CD4-positive, alpha-beta memory T cell (primary cell): Measurements from ENCODE around the gene HDAC4. TPM values are rescaled to one million over a fixed set of nuclear protein-coding genes. Genes with fewer than 3 reads are reported as not detected.

ENCODE experiments used
- CTCF ChIA-PET: fragments of 350-600 bp; sonication (Branson Sonifier 250); formaldehyde crosslinking; loops from one replicate; lab custom pipeline; 2021; ENCODE audit warnings: inconsistent platforms; ENCODE audit not compliant: partially characterized antibody; lab: Charles Lee
- POLR2A ChIA-PET: fragments of 350-600 bp; sonication (Branson Sonifier 250); formaldehyde crosslinking; loops from one replicate; lab custom pipeline; 2021; ENCODE audit not compliant: partially characterized antibody; lab: Charles Lee
- DNase-seq, 5 donors: peaks; one replicate each; pipeline versions ENCODE4 v3.0.0 to v3.0.0-alpha.2; 2020 to 2022; ENCODE audit warnings: mixed read lengths in 1 of 5
- H3K27ac ChIP-seq: one replicate; pipeline ENCODE4 v1.7.0; 2013; ENCODE audit warnings: low read depth, low read length
- H3K27me3 ChIP-seq: 2 replicates; pipeline ENCODE4 v1.7.0; 2013; ENCODE audit warnings: mild to moderate bottlenecking, low read length, moderate library complexity; ENCODE audit not compliant: insufficient read depth
- H3K36me3 ChIP-seq: 2 replicates; pipeline ENCODE4 v1.7.0; 2013; ENCODE audit warnings: mild to moderate bottlenecking, low read length, moderate library complexity; ENCODE audit not compliant: insufficient read depth
- H3K4me1 ChIP-seq: 2 replicates; pipeline ENCODE4 v1.7.0; 2013; ENCODE audit warnings: mild to moderate bottlenecking, low read length, moderate library complexity; ENCODE audit not compliant: insufficient read depth
- H3K4me3 ChIP-seq, 2 donors: one replicate each; pipeline ENCODE4 v1.7.0; 2013; ENCODE audit warnings: low read length in 2 of 2, mild to moderate bottlenecking in 1 of 2
- H3K9me3 ChIP-seq, 2 donors: one replicate each; pipeline ENCODE4 v1.7.0; 2013; ENCODE audit warnings: low read length in 2 of 2, control low read depth in 1 of 2; ENCODE audit not compliant: control insufficient read depth in 1 of 2
- H3K27ac Mint-ChIP-seq, 7 donors: one replicate each; pipeline ENCODE4 v1.8.0; 2020 to 2021; ENCODE audit warnings: mixed read lengths in 7 of 7, mild to moderate bottlenecking in 6 of 7, inconsistent platforms in 3 of 7, moderate library complexity in 3 of 7
- H3K27me3 Mint-ChIP-seq, 2 donors: one replicate each; pipeline ENCODE4 v1.8.0; 2020 to 2021; ENCODE audit warnings: mixed read lengths in 2 of 2
- H3K36me3 Mint-ChIP-seq, 2 donors: one replicate each; pipeline ENCODE4 v1.8.0; 2020 to 2021; ENCODE audit warnings: mixed read lengths in 2 of 2, inconsistent platforms in 1 of 2, mild to moderate bottlenecking in 1 of 2
- H3K4me1 Mint-ChIP-seq, 4 donors: one replicate each; pipeline ENCODE4 v1.8.0; 2020 to 2021; ENCODE audit warnings: mixed read lengths in 4 of 4, mild to moderate bottlenecking in 1 of 4
- H3K4me3 Mint-ChIP-seq, 8 donors: one replicate each; pipeline ENCODE4 v1.8.0; 2020 to 2021; ENCODE audit warnings: mixed read lengths in 8 of 8, mild to moderate bottlenecking in 7 of 8, moderate library complexity in 6 of 8, inconsistent platforms in 3 of 8
- H3K9me3 Mint-ChIP-seq, 8 donors: one replicate each; pipeline ENCODE4 v1.8.0; 2020 to 2021; ENCODE audit warnings: mixed read lengths in 8 of 8, mild to moderate bottlenecking in 5 of 8, inconsistent platforms in 3 of 8, moderate library complexity in 1 of 8
- intact Hi-C: fragments of 100-400 bp; cut with micrococcal nuclease; formaldehyde crosslinking; loops from one replicate; pipeline ENCODE4 v1.15.1; 2023
- polyA plus RNA-seq, 2 donors: library from polyadenylated mRNA; unstranded; fragments of 300-500 nt; fragmentation: Illumina TruSeq; gene quantifications; one replicate each; pipeline ENCODE4 v1.2.3, GENCODE V29; 2021
- total RNA-seq, 2 experiments: library from RNA; stranded (reverse); gene quantifications; one replicate each; pipeline ENCODE4 v1.2.3, GENCODE V29; 2021

HDAC4 gene
- total and polyA plus RNA-seq, 4 experiments from 2014 or later: 1.4 to 59.7 (median 30.4) TPM

DNA sequence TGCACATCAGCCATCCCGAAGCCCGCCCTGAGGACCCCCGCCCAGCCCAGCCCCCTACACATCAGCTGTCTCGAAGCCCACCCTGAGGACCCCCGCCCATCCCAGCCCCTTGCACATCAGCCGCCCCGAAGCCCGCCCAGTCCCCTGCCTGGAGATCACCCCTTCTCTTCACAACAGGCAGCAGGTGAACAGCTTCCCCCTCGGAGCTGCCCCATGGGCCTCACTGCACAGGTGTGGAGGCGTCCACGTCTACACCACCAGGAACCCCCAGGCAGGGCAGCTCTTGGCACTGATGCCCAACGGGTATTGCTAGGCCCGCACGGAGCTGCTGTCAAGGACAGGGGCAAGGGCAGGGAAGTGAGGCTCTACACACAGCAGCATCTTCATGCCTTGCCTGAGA, 137.6 kb downstream of the HDAC4 start:
- CTCF ChIA-PET: interaction anchor here (0.9 kb wide), 1 partner anchor 8 kb away, joined by 3 read pairs; no protein-coding TSS in a partner anchor
- H3K27me3 ChIP-seq: no peaks in the 10 kb centered on the region
- Mint-ChIP-seq H3K4me1 (peaks cover 58 to 97% (median 77%) of the 10 kb centered on the region in 4 donors), H3K9me3 (peaks cover 0 to 5% (median 0%) of the 10 kb centered on the region in 8 donors), H3K36me3 (peaks cover 5 to 15% of the 10 kb centered on the region in 2 donors), H3K4me3 (peak overlapping the region in 6 of 8 donors; percentile 13 to 79 (median 50)), H3K27ac (peak overlapping the region; percentile 20 to 99 (median 91)), H3K27me3 (no peaks in the 10 kb centered on the region)
- DNase-seq: no peak
- H3K4me1 ChIP-seq: peaks cover 97% of the 10 kb centered on the region
- H3K4me3 ChIP-seq: no peak overlapping the region
- H3K36me3 ChIP-seq: no peaks in the 10 kb centered on the region
- intact Hi-C loops: loop anchor here (10.0 kb wide), 2 partner anchors 362 to 732 kb away; no protein-coding TSS in a partner anchor
- H3K9me3 ChIP-seq: no peaks in the 10 kb centered on the region
- H3K27ac ChIP-seq: peak overlapping the region; percentile 81
- POLR2A ChIA-PET: interaction anchor here (1.0 to 2.1 kb wide), 5 partner anchors 12 to 109 kb away, joined by 3 to 4 read pairs (median 3); no protein-coding TSS in a partner anchor

DNA sequence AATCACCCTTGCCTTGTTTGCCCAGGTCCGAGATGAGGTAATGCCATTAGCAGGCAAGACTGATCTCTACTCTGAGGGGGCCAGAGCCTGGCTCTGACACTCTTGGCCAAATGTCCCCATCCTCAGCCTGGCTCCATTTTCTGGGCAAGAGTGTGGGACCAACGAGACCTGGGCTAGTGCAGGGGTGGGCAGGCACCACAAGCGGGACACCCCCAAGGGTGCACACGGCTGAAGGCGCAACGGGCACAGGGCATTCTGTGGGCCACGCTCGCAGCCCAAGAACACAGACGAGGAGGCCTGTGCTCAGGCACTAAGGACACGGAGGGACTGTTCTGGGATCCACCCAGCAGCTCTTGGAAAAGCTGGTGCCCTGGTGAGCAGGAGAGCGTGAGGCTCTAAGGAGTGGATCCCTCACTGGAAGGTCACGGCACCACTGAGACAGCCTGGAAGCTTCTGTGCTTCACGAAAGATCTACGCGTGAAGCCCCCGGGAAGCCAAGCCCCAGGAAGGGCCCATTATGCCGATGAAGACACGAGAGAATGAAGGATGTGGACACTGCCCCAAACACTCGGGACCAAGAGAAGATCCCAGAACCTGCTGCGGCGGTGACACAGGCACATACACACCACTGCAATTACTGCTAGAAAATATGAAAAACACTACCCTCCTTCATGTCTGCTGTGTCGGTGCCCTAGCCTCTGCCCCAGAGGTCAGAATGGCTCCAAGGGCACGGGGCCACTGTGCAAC, 138.2 kb downstream of the HDAC4 start:
- H3K27me3 Mint-ChIP-seq: no peaks in the 10 kb centered on the region
- Histone ChIP-seq H3K36me3 (no peaks in the 10 kb centered on the region), H3K27ac (no peak overlapping the region), H3K9me3 (peaks cover 0 to 2% of the 10 kb centered on the region in 2 donors), H3K4me3 (no peak overlapping the region), H3K27me3 (no peaks in the 10 kb centered on the region), H3K4me1 (peaks cover 97% of the 10 kb centered on the region)
- intact Hi-C loops: loop anchor here (10.0 kb wide), 2 partner anchors 362 to 732 kb away; no protein-coding TSS in a partner anchor
- ChIA-PET CTCF (no interaction called here), POLR2A (interaction anchor here (1.4 to 2.1 kb wide), 3 partner anchors 12 to 108 kb away, joined by 3 to 4 read pairs (median 4); no protein-coding TSS in a partner anchor)
- H3K36me3 Mint-ChIP-seq: peaks cover 11 to 20% of the 10 kb centered on the region in 2 donors
- H3K4me1 Mint-ChIP-seq: peaks cover 59 to 97% (median 78%) of the 10 kb centered on the region in 4 donors
- H3K27ac Mint-ChIP-seq: peak overlapping the region in 6 of 7 donors; percentile 57 to 86 (median 76)
- H3K9me3 Mint-ChIP-seq: peaks cover 0 to 11% (median 1%) of the 10 kb centered on the region in 8 donors
- H3K4me3 Mint-ChIP-seq: no peak overlapping the region
- DNase-seq: no peak

DNA sequence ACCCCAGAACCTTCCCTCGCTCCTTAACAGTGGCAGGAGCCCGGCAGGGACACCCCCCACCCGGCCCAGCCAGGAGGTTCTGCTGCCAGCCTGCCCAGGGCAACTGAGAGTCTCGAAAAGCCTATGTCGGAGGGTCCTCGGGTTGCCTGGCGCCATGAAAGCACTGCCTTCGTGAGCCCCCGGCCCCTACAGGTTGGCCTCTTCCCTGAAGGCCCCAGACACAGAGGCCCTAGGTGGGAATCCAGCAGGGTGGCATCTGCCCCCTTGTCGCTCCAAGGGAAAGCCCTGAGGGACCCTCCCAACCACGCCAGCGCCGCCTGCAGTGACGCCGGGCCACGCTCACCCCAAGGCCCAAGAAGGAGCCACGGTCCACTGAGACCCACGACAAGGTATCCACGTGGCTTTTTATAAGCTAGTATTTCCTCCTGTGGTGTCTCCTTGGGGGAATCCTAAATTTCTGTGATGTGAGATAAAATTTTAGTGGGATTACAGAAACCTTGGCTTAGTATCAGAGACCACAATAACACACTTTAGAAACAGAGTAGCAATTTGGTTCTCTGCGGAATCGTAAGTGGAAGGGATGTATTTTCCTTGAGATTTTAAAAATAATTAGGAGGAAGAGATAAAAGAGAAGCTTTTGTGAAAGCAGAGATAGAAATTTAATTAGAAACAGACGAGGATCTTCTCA, 138.9 kb downstream of the HDAC4 start:
- H3K27me3 ChIP-seq: no peaks in the 10 kb centered on the region
- H3K4me3 ChIP-seq: no peak overlapping the region
- peaks cover 0 to 3% of the 10 kb centered on the region in 2 donors for H3K9me3 ChIP-seq
- peak overlapping the region in 1 of 8 donors; percentile 44 for H3K4me3 Mint-ChIP-seq
- POLR2A ChIA-PET: no interaction called here
- intact Hi-C loops: loop anchor here (10.0 kb wide), 2 partner anchors 363 to 733 kb away; no protein-coding TSS in a partner anchor
- peak overlapping the region; percentile 31 to 82 (median 65) for H3K27ac Mint-ChIP-seq
- H3K4me1 ChIP-seq: peaks cover 97% of the 10 kb centered on the region
- H3K27ac ChIP-seq: no peak overlapping the region
- H3K36me3 ChIP-seq: no peaks in the 10 kb centered on the region
- CTCF ChIA-PET: no interaction called here
- no peaks in the 10 kb centered on the region for H3K27me3 Mint-ChIP-seq
- peaks cover 60 to 97% (median 78%) of the 10 kb centered on the region in 4 donors for H3K4me1 Mint-ChIP-seq
- peaks cover 0 to 18% (median 7%) of the 10 kb centered on the region in 8 donors for H3K9me3 Mint-ChIP-seq
- DNase-seq: no peak
- peaks cover 18 to 21% of the 10 kb centered on the region in 2 donors for H3K36me3 Mint-ChIP-seq

DNA sequence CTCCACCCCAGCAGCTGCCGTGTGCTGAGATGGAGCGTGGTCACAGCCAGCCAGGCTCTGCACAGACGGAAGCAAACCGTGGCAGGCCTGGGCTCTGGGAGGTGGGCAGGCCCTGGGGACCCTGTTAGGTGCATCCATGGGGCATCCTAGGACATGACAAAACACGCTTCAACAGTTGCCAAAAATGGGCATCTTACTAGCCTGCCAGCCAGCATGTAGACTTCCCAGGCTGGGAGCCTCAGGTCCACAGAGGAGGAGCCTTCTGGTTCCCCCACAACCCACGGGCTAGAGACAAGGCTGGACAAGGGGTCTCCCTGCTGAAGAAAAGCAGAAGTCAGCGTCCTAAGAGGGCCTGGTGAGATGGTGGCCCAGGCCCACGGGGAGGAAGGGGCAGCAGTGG, 139.5 kb downstream of the HDAC4 start:
- peaks cover 96% of the 10 kb centered on the region for H3K4me1 ChIP-seq
- ChIA-PET CTCF (no interaction called here), POLR2A (no interaction called here)
- H3K27ac ChIP-seq: no peak overlapping the region
- no peaks in the 10 kb centered on the region for H3K36me3 ChIP-seq
- intact Hi-C loops: loop anchor here (10.0 kb wide), 2 partner anchors 363 to 733 kb away; no protein-coding TSS in a partner anchor
- peaks cover 18 to 21% of the 10 kb centered on the region in 2 donors for H3K36me3 Mint-ChIP-seq
- peaks cover 58 to 95% (median 76%) of the 10 kb centered on the region in 4 donors for H3K4me1 Mint-ChIP-seq
- peak overlapping the region in 6 of 7 donors; percentile 30 to 81 (median 58) for H3K27ac Mint-ChIP-seq
- no peak overlapping the region for H3K4me3 ChIP-seq
- DNase-seq: no peak
- H3K27me3 ChIP-seq: no peaks in the 10 kb centered on the region
- H3K9me3 Mint-ChIP-seq: peaks cover 0 to 18% (median 7%) of the 10 kb centered on the region in 8 donors
- H3K27me3 Mint-ChIP-seq: no peaks in the 10 kb centered on the region
- H3K4me3 Mint-ChIP-seq: peak overlapping the region in 2 of 8 donors; percentile 10 to 47
- peaks cover 0 to 3% of the 10 kb centered on the region in 2 donors for H3K9me3 ChIP-seq

DNA sequence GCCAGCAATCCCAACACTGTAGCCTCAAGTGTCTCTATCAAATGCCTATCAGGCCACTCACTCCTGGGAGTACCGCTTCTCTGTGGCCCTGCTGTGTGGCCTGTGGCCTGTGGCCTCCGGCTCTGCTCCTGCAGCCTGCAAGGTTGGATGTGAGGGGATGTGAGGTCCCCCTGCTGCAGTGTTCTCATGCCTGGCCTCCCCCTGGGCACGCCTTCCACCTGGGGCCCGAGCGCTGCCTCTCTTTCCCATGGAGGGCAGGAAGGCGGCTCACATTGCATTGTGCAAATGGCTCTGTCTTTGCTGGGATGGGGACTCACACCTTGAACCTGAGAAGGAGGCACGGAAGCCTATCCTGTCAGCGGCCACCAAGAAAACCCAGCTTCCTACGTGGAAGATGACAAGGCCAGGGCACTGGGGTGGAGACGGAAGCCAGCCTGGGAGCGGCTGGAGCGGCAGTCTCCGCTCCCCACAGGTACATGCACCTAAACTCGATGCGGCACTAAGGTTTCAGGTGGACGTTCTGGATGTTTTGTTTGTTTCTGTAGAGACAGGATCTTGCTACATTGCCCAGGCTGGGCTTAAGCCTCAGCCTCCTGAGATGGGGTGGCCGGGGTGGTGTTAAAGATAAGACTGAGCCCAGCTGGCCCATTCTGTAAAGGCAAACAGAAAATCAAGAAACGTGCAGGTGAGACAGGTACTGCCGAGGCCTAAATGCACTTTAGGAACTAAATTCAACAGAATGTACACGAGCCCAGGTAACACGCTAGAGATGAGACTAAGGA, 140.1 kb downstream of the HDAC4 start:
- intact Hi-C loops: loop anchor here (10.0 kb wide), 2 partner anchors 364 to 734 kb away; no protein-coding TSS in a partner anchor
- Histone ChIP-seq H3K27me3 (no peaks in the 10 kb centered on the region), H3K27ac (peak overlapping the region; percentile 57), H3K4me3 (no peak overlapping the region), H3K4me1 (peaks cover 91% of the 10 kb centered on the region), H3K9me3 (peaks cover 0 to 3% of the 10 kb centered on the region in 2 donors), H3K36me3 (no peaks in the 10 kb centered on the region)
- Mint-ChIP-seq H3K36me3 (peaks cover 18 to 21% of the 10 kb centered on the region in 2 donors), H3K4me1 (peaks cover 55 to 95% (median 74%) of the 10 kb centered on the region in 4 donors), H3K27ac (peak overlapping the region; percentile 65 to 97 (median 90)), H3K4me3 (peak overlapping the region in 6 of 8 donors; percentile 78 to 92 (median 85)), H3K9me3 (peaks cover 0 to 18% (median 7%) of the 10 kb centered on the region in 8 donors), H3K27me3 (no peaks in the 10 kb centered on the region)
- ChIA-PET CTCF (interaction anchor here (1.2 kb wide), 1 partner anchor 117 kb away, joined by 3 read pairs; no protein-coding TSS in a partner anchor), POLR2A (interaction anchor here (0.6 to 2.1 kb wide), 2 partner anchors 14 to 1829 kb away, joined by 3 to 10 read pairs; no protein-coding TSS in a partner anchor)
- DNase-seq: no peak

DNA sequence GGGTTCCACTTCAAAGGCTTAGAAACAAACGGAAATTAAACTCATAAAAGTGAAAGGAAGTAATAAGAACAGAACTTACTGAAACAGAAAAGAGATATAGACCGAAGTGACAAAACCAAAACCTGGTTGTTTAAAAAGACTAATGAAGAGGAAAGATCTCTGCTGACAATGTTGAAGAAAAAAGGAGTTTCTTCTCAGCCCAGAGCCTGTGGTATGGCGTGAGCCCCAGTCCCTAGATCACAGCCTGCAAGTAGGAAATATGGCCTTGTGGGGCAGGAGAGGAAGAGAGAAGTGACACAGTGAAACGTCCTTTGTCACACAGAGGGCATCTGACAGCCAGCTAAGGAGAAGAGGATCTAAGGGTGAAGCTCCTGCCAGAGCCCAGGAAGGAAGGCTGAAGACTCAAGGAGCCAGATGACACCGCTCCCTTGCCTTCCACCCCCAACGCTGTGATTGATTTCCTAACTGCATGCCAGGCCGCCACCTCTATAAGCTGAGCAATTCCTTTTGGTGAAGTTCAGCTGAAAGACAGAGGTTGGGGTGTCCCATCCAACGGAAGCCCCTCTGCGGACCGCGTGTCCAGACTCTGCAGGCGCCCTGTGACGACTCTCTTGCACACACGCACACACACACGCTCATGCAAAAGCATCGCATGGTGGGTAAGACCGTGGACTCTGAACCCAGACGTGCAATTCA, 141.1 kb downstream of the HDAC4 start:
- H3K4me3 Mint-ChIP-seq: peak overlapping the region; percentile 78 to 92 (median 84)
- Histone ChIP-seq H3K27ac (peak overlapping the region; percentile 57), H3K9me3 (peaks cover 0 to 3% of the 10 kb centered on the region in 2 donors), H3K4me1 (peaks cover 90% of the 10 kb centered on the region), H3K4me3 (peak overlapping the region; percentile 1 to 34), H3K27me3 (no peaks in the 10 kb centered on the region), H3K36me3 (no peaks in the 10 kb centered on the region)
- peaks cover 18% of the 10 kb centered on the region in 2 donors for H3K36me3 Mint-ChIP-seq
- H3K4me1 Mint-ChIP-seq: peaks cover 51 to 93% (median 72%) of the 10 kb centered on the region in 4 donors
- peaks cover 0 to 18% (median 7%) of the 10 kb centered on the region in 8 donors for H3K9me3 Mint-ChIP-seq
- H3K27me3 Mint-ChIP-seq: no peaks in the 10 kb centered on the region
- ChIA-PET POLR2A (interaction anchor here (0.6 to 2.1 kb wide), 3 partner anchors 15 to 1828 kb away, joined by 3 to 10 read pairs (median 3); partner anchors contain the start of gene HDAC4), CTCF (interaction anchor here (1.2 kb wide), 1 partner anchor 116 kb away, joined by 3 read pairs; no protein-coding TSS in a partner anchor)
- intact Hi-C loops: loop anchor here (10.0 kb wide), 2 partner anchors 365 to 735 kb away; no protein-coding TSS in a partner anchor
- H3K27ac Mint-ChIP-seq: peak overlapping the region; percentile 65 to 97 (median 90)
- peak in 2 of 5 donors; percentile 31 to 32 for DNase-seq
